Astrocyte (in vitro differentiated cells and primary cell): ENCODE data around the gene KLK3. TPM values are rescaled to one million over a fixed set of nuclear protein-coding genes. Genes with fewer than 3 reads are reported as not detected.

ENCODE experiments used
- DNase-seq: peaks from one replicate; pipeline ENCODE4 v3.0.0-alpha.2; 2010; ENCODE audit warnings: low read depth
- FAIRE-seq: peaks from 2 replicates; lab custom pipeline; 2011; peaks lifted over from hg19 to GRCh38; lab: Jason Lieb, UNC
- H2AFZ ChIP-seq: 2 replicates; pipeline ENCODE4 v1.6.0; 2012; ENCODE audit warnings: low read depth, low read length, inconsistent platforms
- H3K27ac ChIP-seq: 2 replicates; pipeline ENCODE4 v1.5.1; 2011; ENCODE audit warnings: low read depth, low read length, inconsistent platforms
- H3K27me3 ChIP-seq: 2 replicates; pipeline ENCODE4 v1.6.0; 2011; ENCODE audit warnings: low read length, inconsistent platforms; ENCODE audit not compliant: insufficient read depth
- H3K36me3 ChIP-seq: 2 replicates; pipeline ENCODE4 v1.5.1; 2011; ENCODE audit warnings: low read length, inconsistent platforms; ENCODE audit not compliant: insufficient read depth
- H3K4me1 ChIP-seq: 2 replicates; pipeline ENCODE4 v1.5.1; 2011; ENCODE audit warnings: low read length, inconsistent platforms; ENCODE audit not compliant: insufficient read depth
- H3K4me2 ChIP-seq: 2 replicates; pipeline ENCODE4 v1.6.0; 2012; ENCODE audit warnings: low read length, inconsistent platforms
- H3K4me3 ChIP-seq: 2 replicates; pipeline ENCODE4 v1.5.1; 2011; ENCODE audit warnings: low read depth, mild to moderate bottlenecking, low read length, inconsistent platforms; ENCODE audit not compliant: insufficient read depth
- H3K79me2 ChIP-seq: 2 replicates; pipeline ENCODE4 v1.6.0; 2012; ENCODE audit warnings: mild to moderate bottlenecking, low read length, inconsistent platforms; ENCODE audit not compliant: insufficient read depth
- H3K9ac ChIP-seq: 2 replicates; pipeline ENCODE4 v1.6.0; 2012; ENCODE audit warnings: mild to moderate bottlenecking, low read length, inconsistent platforms
- H3K9me3 ChIP-seq: 2 replicates; pipeline ENCODE4 v1.5.1; 2012; ENCODE audit warnings: low read depth, mild to moderate bottlenecking, low read length, inconsistent platforms; ENCODE audit not compliant: insufficient read depth
- H4K20me1 ChIP-seq: 2 replicates; pipeline ENCODE4 v1.6.0; 2012; ENCODE audit warnings: low read length, inconsistent platforms; ENCODE audit not compliant: insufficient read depth
- H3K27ac Mint-ChIP-seq: one replicate; pipeline ENCODE4 v1.8.0; 2021; ENCODE audit warnings: mild to moderate bottlenecking, mixed read lengths; ENCODE audit not compliant: unreplicated experiment
- H3K27me3 Mint-ChIP-seq: one replicate; pipeline ENCODE4 v1.8.0; 2021; ENCODE audit warnings: low read depth, mixed read lengths; ENCODE audit not compliant: unreplicated experiment
- H3K36me3 Mint-ChIP-seq: one replicate; pipeline ENCODE4 v1.8.0; 2021; ENCODE audit warnings: low read depth, mixed read lengths; ENCODE audit not compliant: unreplicated experiment
- H3K4me1 Mint-ChIP-seq: one replicate; pipeline ENCODE4 v1.8.0; 2021; ENCODE audit warnings: low read depth, mixed read lengths; ENCODE audit not compliant: unreplicated experiment
- H3K4me3 Mint-ChIP-seq: one replicate; pipeline ENCODE4 v1.8.0; 2021; ENCODE audit warnings: mild to moderate bottlenecking, moderate library complexity, mixed read lengths; ENCODE audit not compliant: unreplicated experiment
- H3K9me3 Mint-ChIP-seq: one replicate; pipeline ENCODE4 v1.8.0; 2021; ENCODE audit warnings: mild to moderate bottlenecking, mixed read lengths; ENCODE audit not compliant: unreplicated experiment
- CTCF ChIP-seq: IDR thresholded peaks from 2 replicates; pipeline ENCODE4 v1.5.1; 2011; ENCODE audit warnings: low read depth, mild to moderate bottlenecking, inconsistent platforms, low read length, moderate library complexity; ENCODE audit not compliant: insufficient read depth
- EZH2 ChIP-seq: IDR thresholded peaks from 2 replicates; pipeline ENCODE4 v1.6.1; 2012; ENCODE audit warnings: mild to moderate bottlenecking, low read length, inconsistent platforms; ENCODE audit not compliant: insufficient read depth
- total RNA-seq: library from RNA; stranded (reverse); gene quantifications from 2 replicates; pipeline ENCODE4 v1.2.1, GENCODE V29; 2021

KLK3 gene
- total RNA-seq, 1 donor from 2014 or later: not detected

GRCh38 chr19:50890422-50891252 is 35.9 kb downstream of the KLK3 start:
- no peak for FAIRE-seq
- no peaks in the 10 kb centered on the region for H3K36me3 ChIP-seq
- no peaks in the 10 kb centered on the region for H3K27me3 ChIP-seq

GRCh38 chr19:50891253-50891625 is 36.5 kb downstream of the KLK3 start:
- Histone ChIP-seq H3K79me2 (no peaks in the 10 kb centered on the region), H3K4me3 (no peak overlapping the region), H3K36me3 (no peaks in the 10 kb centered on the region), H3K27me3 (no peaks in the 10 kb centered on the region), H3K9me3 (no peaks in the 10 kb centered on the region), H3K9ac (no peak overlapping the region), H3K4me2 (no peak overlapping the region), H3K4me1 (no peaks in the 10 kb centered on the region), H2AFZ (no peak overlapping the region), H4K20me1 (no peaks in the 10 kb centered on the region), H3K27ac (no peak overlapping the region)
- no peak overlapping the region for H3K4me3 Mint-ChIP-seq
- no peaks in the 10 kb centered on the region for H3K4me1 Mint-ChIP-seq
- no peak for TF ChIP-seq CTCF
- no peak for TF ChIP-seq EZH2
- DNase-seq (no peak), FAIRE-seq (no peak)
- H3K27ac Mint-ChIP-seq: no peak overlapping the region
- peaks cover 18% of the 10 kb centered on the region for H3K9me3 Mint-ChIP-seq
- H3K36me3 Mint-ChIP-seq: no peaks in the 10 kb centered on the region
- H3K27me3 Mint-ChIP-seq: peaks cover 13% of the 10 kb centered on the region

More at GRCh38 chr19:50890422-50891252, 35.9 kb downstream of the KLK3 start:
- Histone ChIP-seq H3K4me1 (no peaks in the 10 kb centered on the region), H3K9ac (no peak overlapping the region), H2AFZ (no peak overlapping the region), H3K27ac (no peak overlapping the region), H3K4me3 (no peak overlapping the region), H3K4me2 (no peak overlapping the region), H3K79me2 (no peaks in the 10 kb centered on the region), H3K9me3 (no peaks in the 10 kb centered on the region), H4K20me1 (no peaks in the 10 kb centered on the region)
- Mint-ChIP-seq H3K9me3 (peaks cover 18% of the 10 kb centered on the region), H3K36me3 (no peaks in the 10 kb centered on the region), H3K4me3 (no peak overlapping the region), H3K27me3 (peaks cover 13% of the 10 kb centered on the region), H3K4me1 (no peaks in the 10 kb centered on the region), H3K27ac (no peak overlapping the region)
- TF ChIP-seq EZH2 (no peak), CTCF (no peak)
- DNase-seq: peak; percentile 2
